Testis (tissue), 2 donors: ENCODE data around the gene BSND.

Experiments used
- POLR2A ChIP-seq: fragments of 450-650 bp; IDR thresholded peaks from one replicate; pipeline ENCODE4 v1.6.1; 2017; ENCODE audit warnings: antibody characterized with exemption, mild to moderate bottlenecking, moderate library complexity
- TF ChIP-seq, protein P1 (sequence below), 3 experiments: fragments of 450-650 bp in 2 of 3; fragments of 200-600 bp in 1 of 3; sonication (generic) in 1 of 3; IDR thresholded peaks; one replicate each; pipeline ENCODE4 v1.5.1; 2016 to 2019; ENCODE audit warnings: antibody characterized with exemption in 3 of 3, mild to moderate bottlenecking in 2 of 3, moderate library complexity in 1 of 3

DNA sequence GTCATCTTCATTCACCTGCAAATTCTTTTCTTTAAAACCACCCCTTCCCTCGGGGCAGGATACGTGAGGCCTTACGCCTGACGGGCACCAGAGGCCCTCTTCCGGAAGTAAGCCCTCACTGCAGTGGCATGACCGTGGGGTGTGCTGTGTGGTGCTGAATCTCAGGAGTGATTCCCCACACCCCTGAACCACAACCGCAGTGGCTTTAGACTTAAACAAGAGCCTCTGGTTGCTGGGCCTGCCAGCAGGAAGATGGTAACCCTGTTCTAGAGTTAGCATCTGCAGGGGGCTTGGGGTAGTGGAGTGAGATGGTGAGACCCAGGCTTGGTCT, 12.1 kb downstream of the BSND start:
- TF ChIP-seq, protein P1, sequence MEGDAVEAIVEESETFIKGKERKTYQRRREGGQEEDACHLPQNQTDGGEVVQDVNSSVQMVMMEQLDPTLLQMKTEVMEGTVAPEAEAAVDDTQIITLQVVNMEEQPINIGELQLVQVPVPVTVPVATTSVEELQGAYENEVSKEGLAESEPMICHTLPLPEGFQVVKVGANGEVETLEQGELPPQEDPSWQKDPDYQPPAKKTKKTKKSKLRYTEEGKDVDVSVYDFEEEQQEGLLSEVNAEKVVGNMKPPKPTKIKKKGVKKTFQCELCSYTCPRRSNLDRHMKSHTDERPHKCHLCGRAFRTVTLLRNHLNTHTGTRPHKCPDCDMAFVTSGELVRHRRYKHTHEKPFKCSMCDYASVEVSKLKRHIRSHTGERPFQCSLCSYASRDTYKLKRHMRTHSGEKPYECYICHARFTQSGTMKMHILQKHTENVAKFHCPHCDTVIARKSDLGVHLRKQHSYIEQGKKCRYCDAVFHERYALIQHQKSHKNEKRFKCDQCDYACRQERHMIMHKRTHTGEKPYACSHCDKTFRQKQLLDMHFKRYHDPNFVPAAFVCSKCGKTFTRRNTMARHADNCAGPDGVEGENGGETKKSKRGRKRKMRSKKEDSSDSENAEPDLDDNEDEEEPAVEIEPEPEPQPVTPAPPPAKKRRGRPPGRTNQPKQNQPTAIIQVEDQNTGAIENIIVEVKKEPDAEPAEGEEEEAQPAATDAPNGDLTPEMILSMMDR (IDR thresholded peaks at IDR 0.05), result no peak
- no peak for TF ChIP-seq POLR2A
